Activated CD4-positive, alpha-beta T cell treated with anti-CD3 and anti-CD28 coated beads, Interleukin-2, amount 50 U/mL, for 16 hours (primary cell): Measurements from ENCODE around the gene IL31.

Experiments used
- DNase-seq: peaks from one replicate; pipeline ENCODE4 v3.0.0-alpha.2; 2020

IL31 gene

DNA sequence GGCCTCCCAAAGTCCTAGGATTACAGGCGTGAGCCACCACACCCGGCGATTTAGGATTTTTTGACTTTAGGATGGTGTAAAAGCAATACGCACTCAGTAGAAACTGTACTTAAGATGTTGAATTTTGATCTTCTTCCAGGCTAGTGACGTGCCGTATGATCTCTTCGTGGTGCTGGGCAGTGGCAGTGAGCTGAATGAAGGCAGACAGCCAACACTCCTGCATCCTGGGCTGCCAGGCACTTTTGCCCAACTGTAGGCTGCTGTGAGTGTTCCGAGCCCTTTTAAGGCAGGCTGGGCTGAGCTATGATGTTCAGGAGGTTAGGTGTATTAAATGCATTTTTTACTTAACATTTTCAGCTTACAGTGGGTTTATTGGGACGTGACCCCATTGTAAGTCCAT, 21.3 kb downstream of the IL31 start:
- DNase-seq: no peak

DNA sequence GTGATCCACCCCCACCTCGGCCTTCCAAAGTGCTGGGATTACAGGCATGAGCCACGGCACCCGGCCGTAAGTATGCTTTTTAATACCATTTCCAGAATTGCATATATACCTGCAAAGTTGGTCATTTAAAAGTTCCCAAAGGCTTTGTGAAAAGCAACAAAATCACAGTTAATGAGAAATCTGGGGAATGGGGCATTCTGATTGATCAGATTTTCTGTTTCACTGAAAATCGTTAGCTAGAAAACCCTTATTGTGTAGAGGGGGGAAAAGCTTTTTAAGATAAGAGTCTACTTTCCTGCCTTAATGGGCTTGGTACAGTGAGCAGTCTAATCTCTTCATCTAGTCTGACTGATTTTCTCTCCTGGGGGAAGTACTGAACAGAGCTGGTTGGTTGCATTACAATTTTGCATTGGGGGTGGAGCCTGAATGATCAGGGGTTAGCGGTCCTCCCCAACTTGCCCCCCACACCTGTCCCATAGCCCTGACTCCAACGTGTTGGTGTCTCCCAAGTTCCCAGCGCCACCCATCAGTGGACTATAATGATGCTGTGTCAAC, 23.8 kb downstream of the IL31 start:
- DNase-seq: no peak

DNA sequence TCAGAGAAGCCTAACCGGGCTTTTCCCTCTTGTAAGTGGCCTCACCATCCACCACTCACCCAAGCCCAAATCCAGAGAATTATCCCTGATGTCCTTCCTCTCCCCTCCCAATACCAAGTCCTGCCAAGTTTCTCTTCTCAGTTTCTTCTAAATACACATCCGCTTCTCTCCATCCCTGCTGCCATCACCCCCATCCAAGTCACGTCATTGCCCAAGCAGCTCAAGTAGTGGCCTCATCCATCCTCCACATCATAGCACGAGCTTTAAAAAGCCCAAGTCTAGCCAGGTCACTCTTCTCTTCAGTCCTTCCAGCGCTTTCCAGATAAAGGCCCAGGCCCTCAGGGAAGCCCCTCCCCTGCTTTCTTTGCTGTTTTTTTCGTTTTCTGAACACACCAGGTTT, 25.4 kb downstream of the IL31 start:
- no peak for DNase-seq

DNA sequence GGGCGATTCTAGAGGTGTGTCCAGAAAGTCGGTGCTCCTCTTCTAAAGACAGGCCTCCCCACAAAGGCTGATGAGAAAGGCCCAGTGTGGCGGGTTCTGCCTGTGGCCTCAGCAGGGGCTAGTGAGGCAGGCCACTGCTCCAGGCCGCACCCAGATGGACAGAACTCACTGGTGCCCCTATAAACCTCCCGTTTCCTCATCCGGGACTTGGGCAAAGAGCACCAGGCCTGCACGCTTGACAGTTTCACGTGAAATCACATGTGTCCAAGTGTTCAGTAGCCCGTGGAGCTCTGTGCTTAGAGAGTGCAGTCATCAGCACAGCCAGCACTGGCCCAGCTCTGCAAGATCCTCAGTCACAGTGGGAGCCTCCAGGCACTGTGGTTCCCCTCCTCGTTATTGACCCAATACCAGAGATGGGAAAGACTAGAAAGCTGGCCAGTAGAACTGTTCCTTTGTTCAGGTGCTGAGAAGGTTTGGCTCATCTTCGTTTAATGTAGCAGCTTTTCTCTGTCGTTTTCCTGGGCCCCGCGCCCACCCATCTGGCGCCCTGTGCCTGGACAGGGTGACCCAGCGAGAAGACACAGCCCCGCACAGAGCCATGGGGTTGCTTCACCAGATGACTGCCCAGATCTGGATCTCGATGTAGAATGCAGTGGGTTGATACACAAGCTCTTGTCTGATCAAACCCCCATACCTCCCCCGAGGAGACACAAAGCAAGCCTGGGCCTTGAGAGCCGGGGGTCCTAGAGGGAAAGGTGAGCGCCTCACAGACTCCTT, 26.3 kb downstream of the IL31 start:
- no peak for DNase-seq

DNA sequence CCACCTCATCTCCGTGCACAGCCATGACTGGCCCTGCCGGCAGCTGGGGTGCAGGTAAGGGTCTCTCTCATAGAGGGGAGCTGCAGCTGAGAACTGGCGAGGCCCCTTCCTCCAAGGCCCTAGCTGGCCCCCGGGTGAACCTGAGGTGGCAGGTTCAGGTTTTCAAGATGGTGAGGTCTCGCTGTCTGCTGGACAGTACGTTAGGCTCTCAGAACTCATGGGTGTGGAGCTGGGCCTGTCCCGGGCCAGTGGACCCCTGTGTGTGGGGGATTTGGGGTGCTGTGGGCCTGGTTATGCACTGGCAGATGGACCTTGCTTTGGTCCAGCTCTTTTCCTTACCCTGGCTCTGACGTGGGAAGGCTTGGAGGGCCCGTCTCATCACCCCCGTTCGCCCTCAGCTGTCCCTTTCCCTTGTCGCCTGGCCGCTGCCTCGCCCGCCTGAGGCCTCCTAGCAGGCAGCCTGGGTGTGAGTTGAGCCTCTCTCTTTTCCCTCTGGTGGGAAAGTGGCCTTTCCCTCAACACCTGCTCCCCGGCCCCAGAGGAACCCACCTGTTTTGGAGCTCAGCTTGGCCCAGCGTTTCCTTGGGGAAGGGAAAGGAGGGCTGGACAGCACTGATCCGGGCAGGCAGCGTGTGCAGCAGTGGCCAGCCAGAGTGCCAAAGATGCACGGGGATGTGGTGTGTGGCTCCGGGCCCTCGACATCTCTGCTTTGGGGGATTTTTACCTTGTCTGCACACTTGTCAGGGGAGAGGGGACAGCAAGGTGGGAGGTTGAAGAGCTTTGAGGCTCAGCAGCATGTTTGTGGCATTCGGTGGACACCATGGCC, 28.3 kb downstream of the IL31 start:
- DNase-seq: no peak

DNA sequence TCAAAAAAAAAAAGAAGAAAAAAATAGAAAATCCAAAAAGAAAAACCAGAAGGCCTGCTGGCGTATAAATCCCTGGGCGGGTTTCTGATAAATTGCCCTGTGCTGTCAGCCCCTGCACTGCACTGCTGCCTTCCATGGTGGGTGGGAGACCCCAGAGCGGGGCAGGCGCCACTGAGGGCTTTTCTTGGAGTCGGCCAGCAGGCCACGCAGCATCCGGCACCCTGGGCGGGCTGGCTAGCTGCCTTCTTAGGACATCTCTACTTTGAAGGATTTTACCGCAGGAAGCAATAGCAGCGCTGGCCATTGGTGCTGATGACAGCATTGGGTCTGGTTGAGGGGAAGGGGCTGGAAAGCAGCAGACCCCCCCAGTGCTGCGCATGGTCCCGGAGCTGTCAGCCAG, 29.1 kb downstream of the IL31 start:
- no peak for DNase-seq

DNA sequence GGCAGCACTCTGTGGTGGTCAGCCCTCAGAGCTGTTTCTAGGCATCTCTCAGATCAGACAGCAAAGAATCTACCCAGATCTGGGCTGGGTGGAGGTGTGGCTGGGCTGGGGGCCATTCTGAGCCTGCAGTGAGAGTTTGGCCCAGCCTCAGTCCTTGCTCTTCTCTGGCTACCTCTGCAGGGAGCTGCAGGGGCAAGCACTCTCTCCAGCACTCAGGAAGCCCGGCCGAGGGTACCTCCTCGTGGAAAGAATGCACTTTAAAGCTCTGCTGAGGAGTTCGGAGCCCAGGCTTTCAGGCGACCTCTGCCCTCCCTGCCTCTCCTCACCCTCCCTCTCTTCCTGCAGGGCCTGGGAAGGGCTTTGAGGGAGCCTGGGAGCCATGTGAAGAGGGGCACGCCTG, 31.2 kb downstream of the IL31 start:
- no peak for DNase-seq

DNA sequence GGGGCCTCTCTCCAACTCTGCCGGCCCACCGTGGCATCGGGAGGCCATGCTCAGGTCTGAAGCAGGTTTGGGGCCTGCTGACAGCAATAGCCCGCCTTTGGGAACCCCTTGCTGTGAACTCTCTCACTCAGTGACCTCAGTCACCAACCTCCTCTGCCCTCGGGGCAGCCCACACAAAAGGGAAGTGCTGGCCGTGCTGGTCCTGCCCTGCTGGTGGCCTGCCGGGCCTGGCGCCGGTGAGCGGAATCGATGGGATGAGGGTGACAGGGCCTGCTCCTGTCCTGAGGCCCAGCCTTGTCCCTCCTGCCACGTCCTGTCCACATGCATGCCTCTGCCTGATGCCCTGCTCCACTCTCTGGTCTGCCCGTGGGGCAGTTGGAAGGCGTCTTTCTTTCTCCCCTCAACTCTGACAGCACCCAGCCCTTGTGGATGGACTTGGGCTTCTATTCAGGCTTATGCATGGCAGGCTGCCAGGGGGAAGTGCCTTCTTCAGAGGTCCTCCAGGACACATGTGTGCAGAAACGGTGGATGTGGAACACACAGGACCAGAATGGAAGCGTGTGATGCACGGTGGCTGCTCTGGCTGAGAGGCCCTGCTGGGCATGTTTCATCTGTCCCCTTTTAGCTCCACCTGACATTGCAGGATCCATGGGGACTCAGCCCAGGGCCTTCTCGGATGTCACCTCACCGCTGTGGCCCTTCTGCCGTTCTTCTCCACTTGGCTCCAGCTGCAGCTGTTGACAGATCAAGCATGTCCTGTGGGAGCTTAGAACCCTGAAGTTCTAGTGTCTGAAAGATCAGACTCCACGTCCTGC, 31.9 kb downstream of the IL31 start:
- DNase-seq: no peak

DNA sequence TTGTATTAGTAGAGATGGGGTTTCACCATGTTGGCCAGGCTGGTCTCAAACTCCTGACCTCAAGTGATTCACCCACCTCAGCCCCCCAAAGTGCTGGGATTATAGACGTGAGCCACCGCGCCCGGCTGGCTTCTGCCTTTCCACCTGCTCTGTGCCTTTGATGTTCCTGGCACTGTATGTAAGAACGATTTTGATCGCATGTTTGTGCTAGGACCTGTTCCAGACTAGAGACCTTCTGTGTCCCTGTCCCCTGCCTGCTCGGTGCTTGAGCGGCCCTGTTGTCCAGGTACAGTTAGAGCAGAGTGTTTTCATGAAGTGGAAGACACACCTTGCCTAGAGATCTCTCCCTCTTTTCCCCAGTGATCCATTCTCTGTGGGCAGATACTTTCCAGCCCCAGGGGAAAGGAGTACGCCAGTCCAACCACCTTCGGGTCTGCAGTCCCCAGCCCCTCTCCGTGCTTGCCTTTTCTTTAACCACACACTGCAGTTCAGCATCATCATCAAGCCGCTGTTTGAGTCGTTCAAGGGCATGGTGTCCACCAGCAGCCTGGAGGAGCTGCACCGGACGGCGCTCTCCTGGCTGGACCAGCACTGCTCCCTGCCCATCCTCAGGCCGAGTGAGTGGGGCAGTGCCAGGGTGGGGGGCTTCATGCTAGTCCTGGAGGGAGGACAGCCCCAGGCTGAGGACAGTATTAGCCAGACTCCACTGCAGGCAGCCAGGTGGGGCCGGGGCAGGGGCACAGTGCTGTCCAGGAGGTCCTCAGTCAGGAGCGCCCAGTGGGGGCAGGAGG, 33.4 kb downstream of the IL31 start:
- no peak for DNase-seq

DNA sequence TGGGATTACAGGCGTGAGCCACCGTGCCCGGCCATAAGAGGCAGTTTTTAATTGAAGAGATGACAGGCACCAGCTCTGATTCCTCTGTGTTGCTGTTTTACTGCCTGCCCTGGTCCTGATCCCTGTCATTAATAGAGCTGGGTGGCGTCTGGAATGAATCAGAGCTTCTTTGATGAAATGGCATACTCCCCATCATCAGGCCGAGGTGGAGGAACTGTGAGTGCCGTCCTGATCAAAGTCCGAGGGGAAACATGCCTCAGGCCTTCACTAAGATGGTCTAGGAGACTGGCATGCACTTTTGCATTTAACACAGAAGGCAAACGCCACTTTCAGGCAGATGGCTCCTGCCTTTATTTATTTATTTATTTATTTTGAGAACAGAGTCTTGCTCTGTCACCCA, 34.1 kb downstream of the IL31 start:
- DNase-seq: no peak

DNA sequence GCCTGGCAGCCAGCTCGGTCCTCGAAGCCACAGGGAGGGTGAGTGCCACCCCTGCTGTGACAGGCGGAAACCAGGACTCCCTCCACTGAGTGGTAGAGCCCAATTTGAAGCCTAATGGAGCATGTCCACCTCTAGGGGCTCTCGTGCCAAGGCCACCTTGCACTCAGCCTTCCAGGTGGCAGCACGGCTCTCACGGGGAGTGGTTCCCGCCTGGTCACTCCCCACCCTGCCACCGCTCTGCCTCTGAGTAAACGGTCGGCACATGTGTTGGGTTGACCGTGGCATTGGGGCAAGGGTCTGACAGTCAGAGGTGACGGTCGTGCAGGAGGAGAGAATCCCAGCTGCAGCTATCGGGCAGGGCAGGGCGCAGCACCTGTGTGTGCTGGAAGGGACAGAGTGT, 34.8 kb downstream of the IL31 start:
- DNase-seq: no peak

DNA sequence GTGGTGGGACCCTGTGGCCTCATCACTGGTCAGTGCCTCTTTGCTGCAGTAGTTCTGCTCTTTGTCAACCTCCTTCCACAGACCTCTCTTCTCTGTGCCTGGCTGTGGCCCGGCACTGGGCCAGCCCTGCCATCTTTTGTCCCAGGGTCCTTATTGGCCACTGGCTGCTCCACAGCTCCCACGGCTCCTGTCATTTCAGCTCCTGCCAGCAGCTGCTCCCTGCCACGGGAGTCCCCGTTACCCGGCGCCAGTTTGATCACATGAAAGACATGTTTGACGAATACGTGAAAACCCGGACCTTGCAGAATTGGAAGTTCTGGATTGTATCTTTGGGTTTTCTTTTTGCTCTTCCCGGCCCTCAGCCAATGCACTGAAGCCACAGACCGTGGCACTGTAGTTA, 35.4 kb downstream of the IL31 start:
- no peak for DNase-seq

DNA sequence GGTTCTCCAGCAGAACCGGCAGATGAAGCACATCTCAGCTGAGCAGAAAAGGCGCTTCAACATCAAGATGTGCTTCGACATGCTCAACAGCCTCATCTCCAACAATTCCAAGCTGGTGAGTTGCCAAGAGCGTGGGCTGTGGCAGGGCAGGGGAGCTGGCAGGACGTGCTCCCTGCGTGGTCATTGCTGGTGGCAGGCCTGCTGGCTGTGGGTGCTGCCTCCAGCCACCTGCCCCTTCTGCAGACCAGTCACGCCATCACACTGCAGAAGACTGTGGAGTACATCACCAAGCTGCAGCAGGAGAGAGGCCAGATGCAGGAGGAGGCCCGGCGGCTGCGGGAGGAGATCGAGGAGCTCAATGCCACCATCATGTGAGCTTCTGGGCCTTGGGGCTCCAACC, 35.8 kb downstream of the IL31 start:
- DNase-seq: no peak

DNA sequence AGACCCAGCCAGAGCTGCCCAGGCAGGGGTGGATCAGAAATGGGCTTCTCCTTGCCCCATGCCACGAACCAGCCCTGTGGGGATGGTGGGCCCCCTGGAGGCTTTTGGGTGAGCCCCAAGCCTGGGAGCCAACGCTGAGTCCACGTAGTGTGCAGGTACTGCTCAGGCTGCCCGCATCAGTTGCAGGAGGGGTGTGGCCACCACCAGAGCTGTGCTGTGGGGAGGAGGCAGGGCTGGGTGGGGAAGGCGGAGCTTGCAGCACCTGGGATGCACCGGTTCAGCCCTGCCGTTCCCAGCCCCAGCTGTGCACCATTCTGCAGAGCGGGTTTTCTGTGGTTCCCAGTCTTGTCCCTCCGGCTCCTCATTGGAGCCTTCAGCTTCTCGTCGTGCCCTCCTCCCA, 36.3 kb downstream of the IL31 start:
- no peak for DNase-seq

DNA sequence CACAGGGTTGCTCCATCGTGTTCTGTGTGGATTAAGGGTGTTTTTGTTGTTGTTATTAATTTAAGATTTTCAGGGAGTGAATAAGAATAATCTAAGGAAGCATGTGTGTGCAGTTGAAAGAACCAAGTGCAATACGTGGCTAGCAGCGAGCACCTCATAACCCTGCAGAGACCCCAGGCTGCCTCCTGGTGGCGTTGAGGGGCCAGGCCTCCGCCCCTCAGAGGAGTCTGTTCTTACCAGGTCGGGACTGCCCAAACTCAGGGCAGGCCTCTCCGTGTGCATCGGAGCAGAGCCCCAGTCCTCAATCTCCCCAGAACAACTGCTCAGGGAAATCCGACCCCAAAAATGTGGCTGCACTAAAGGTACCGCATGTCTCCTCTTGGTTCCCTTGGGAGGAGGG, 36.8 kb downstream of the IL31 start:
- DNase-seq: no peak

DNA sequence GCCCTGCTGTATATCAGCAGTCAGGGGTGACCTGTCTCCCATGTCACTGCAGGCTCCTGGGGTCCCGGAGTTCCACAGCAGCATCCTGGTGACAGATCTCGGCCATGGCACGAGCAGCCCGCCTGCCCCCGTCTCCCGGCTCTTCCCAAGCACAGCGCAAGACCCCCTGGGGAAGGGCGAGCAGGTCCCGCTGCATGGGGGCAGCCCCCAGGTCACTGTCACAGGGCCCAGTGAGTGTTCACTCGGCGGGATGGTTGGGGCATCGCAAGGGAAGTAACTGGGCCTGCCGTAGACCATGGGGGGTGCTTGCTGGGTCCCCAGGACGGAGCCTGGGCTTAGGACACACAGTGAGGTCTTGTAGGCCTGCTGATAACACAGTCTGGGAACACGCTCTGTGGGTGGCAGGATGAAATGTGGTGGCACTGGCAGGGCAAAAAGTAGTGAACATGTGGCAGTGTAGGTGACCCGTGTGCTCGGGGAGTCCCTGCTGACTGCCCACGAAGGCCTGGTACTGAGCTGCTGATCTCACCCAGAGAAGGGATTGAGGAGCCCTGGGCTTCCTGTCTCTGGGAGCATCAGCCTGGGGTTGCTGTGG, 38.5 kb downstream of the IL31 start:
- DNase-seq: no peak

DNA sequence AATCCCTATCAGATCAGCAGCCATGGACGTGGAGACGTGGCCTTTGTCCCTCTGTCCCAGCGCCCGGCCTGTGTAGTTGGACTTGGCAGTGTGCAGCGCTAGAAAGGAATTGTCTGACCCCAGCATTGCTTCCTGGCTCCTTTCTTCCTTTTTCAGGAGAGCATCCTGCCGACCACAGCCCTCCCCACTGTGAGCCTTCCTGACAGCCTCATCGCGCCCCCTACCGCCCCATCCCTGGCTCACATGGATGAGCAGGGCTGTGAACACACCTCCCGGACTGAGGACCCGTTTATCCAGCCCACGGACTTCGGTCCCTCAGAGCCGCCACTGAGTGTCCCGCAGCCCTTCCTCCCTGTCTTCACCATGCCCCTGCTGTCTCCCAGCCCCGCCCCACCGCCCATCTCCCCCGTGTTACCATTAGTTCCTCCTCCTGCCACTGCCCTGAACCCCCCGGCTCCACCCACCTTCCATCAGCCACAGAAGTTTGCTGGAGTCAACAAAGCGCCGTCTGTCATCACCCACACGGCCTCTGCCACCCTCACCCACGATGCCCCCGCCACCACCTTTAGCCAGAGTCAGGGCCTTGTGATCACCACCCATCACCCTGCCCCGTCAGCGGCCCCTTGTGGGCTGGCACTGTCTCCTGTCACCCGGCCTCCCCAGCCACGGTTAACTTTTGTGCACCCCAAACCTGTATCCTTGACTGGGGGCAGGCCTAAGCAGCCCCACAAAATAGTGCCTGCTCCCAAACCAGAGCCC, 40.6 kb downstream of the IL31 start:
- no peak for DNase-seq

DNA sequence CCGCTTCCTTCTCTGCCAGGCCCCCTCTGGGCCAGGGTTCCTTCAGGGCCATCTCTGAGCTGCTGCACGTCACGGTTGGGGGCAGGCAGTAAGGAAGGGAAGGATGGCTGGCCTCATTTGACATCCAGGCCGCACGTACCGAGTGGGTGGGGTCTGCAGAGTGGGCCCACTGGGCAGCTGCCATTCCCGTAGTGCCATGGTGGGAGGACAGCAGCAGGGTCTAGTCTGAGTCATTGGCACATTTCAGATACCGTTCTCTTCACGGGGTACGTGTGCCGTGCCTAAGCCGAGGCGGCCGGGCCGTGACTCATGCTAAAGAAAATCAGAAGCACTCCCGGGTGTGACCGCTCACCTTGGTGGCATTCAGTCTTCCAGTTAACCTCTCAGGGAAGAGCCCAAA, 43.9 kb downstream of the IL31 start:
- DNase-seq: no peak

DNA sequence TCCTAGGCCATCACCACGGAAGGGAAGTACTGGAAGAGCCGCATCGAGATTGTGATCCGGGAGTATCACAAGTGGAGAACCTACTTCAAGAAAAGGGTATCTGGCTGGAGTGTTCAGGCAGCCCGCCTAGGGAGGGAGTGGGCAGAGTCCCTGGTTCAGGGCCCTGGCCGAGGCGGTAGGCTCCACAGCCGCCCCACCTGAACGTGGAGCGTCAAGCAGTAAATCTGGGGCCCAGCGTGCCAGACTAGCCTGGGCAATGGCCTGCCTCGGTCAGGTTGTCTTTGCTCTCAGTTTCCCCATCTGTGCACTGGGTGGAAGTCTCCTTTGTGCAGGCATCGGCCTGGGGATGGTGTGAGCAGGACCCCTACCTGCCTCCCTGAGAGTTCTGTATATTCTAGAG, 44.9 kb downstream of the IL31 start:
- no peak for DNase-seq

DNA sequence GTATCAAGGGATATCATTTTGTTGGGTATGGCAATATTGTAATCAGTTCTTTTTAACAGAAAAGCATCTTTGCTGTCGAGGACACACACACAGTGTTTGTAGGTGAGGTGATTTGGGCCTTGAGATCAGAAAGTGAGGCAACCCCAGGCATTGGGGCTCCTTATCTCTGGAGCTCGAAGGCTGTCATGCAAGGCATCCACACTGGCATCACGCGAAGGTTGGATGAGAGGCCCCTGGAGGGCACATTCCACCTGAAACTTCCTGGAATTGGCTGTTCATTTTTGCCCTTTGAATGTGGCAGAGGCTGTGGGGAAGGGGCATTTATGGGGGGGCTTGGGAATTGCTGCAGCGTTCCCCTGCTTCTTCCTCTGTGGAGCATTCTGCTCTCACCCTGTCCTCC, 45.5 kb downstream of the IL31 start:
- DNase-seq: no peak

DNA sequence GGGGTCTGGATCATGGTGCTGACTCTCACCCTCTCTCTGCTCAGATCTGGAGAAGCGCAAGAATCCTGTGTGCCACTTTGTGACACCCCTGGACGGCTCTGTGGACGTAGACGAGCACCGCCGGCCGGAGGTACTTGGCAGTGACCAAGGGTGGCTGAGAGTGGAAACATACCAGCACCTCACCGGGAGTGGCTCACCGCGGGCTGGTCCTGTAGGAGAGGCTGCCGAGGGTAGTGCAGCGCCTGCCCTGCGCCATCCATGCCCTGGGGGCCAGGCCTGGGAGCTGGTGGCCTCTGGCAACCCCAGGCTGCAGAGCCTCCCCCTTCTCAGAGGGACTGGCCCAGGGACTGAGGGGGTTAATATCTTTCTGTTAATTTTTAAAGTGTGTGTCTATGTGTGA, 46.2 kb downstream of the IL31 start:
- DNase-seq: no peak
